Neuronal stem cell (in vitro differentiated cells): ENCODE results near the gene ARHGAP44.
"Not testable (repeated sequence)": the region's sequence is repeated elsewhere in the genome, so short reads cannot be mapped to it uniquely, and the experiment has no call there.

ENCODE experiments used
- DNase-seq: peaks from one replicate; pipeline ENCODE4 v3.0.0-alpha.2; 2013; ENCODE audit warnings: low spot score
- H2AFZ ChIP-seq: one replicate; pipeline ENCODE4 v1.6.1; 2013; ENCODE audit warnings: mild to moderate bottlenecking, low read length, inconsistent platforms
- H2AK5ac ChIP-seq: 2 replicates; pipeline ENCODE4 v1.6.1; 2013; ENCODE audit warnings: low read depth, mild to moderate bottlenecking, inconsistent platforms, low read length, moderate library complexity, mixed read lengths
- H2BK120ac ChIP-seq: 2 replicates; pipeline ENCODE4 v1.6.1; 2013; ENCODE audit warnings: low read depth, mild to moderate bottlenecking, inconsistent platforms, low read length, moderate library complexity, mixed read lengths
- H2BK12ac ChIP-seq: one replicate; pipeline ENCODE4 v1.6.1; 2013; ENCODE audit warnings: low read length, inconsistent platforms
- H2BK15ac ChIP-seq: 2 replicates; pipeline ENCODE4 v1.6.1; 2013; ENCODE audit warnings: mild to moderate bottlenecking, low read length, inconsistent platforms, mixed read lengths
- H2BK5ac ChIP-seq: one replicate; pipeline ENCODE4 v1.6.1; 2013; ENCODE audit warnings: inconsistent platforms, mild to moderate bottlenecking, low read length, moderate library complexity
- H3K14ac ChIP-seq: one replicate; pipeline ENCODE4 v1.6.1; 2013; ENCODE audit warnings: low read length, inconsistent platforms
- H3K18ac ChIP-seq: 2 replicates; pipeline ENCODE4 v1.6.1; 2013; ENCODE audit warnings: low read length, inconsistent platforms
- H3K23ac ChIP-seq: 2 replicates; pipeline ENCODE4 v1.6.1; 2013; ENCODE audit warnings: low read depth, mild to moderate bottlenecking, mixed read lengths, low read length, inconsistent platforms; ENCODE audit not compliant: poor library complexity
- H3K27ac ChIP-seq: replicated peaks from 3 replicates; pipeline ENCODE4 v1.5.1; 2013; ENCODE audit warnings: low read length, inconsistent platforms
- H3K27me3 ChIP-seq, 3 experiments: 2 replicates each; pipeline ENCODE4 v1.6.1; 2013; ENCODE audit warnings: low read length in 3 of 3, mild to moderate bottlenecking in 2 of 3, inconsistent platforms in 1 of 3, low read depth in 1 of 3, mixed read lengths in 1 of 3, moderate library complexity in 1 of 3; ENCODE audit not compliant: control insufficient read depth in 3 of 3, insufficient read depth in 3 of 3
- H3K36me3 ChIP-seq, 2 donors: replicated peaks in 1 of 2; 2 replicates each; pipeline ENCODE4 v1.6.1; 2013; ENCODE audit warnings: low read length in 2 of 2; ENCODE audit not compliant: control insufficient read depth in 2 of 2, insufficient read depth in 2 of 2
- H3K4ac ChIP-seq: 2 replicates; pipeline ENCODE4 v1.6.1; 2013; ENCODE audit warnings: inconsistent platforms, mild to moderate bottlenecking, low read length, moderate library complexity
- H3K4me1 ChIP-seq, 2 donors: 1 replicate in 1 of 2; 2 replicates in 1 of 2; pipeline ENCODE4 v1.6.1; 2013; ENCODE audit warnings: low read length in 2 of 2, low read depth in 1 of 2; ENCODE audit not compliant: control insufficient read depth in 2 of 2, insufficient read depth in 1 of 2
- H3K4me2 ChIP-seq: one replicate; pipeline ENCODE4 v1.6.1; 2013; ENCODE audit warnings: mild to moderate bottlenecking, low read length, inconsistent platforms; ENCODE audit not compliant: insufficient read depth, poor library complexity, severe bottlenecking
- H3K4me3 ChIP-seq, 2 donors: 2 replicates each; pipeline ENCODE4 v1.5.1; 2013; ENCODE audit warnings: low read length in 2 of 2, mild to moderate bottlenecking in 2 of 2, inconsistent platforms in 1 of 2, moderate library complexity in 1 of 2
- H3K79me1 ChIP-seq: one replicate; pipeline ENCODE4 v1.6.1; 2013; ENCODE audit warnings: low read depth, mild to moderate bottlenecking, inconsistent platforms, low read length, moderate library complexity
- H3K9ac ChIP-seq: one replicate; pipeline ENCODE4 v1.6.1; 2013; ENCODE audit warnings: mild to moderate bottlenecking, low read depth, low read length, inconsistent platforms; ENCODE audit not compliant: poor library complexity
- H3K9me3 ChIP-seq, 2 donors: replicated peaks in 1 of 2; 2 replicates each; pipeline versions ENCODE3 to v1.6.1; 2013; ENCODE audit warnings: low read length in 2 of 2, mild to moderate bottlenecking in 2 of 2, inconsistent platforms in 1 of 2, low read depth in 1 of 2, mixed read lengths in 1 of 2, moderate library complexity in 1 of 2; ENCODE audit not compliant: control insufficient read depth in 2 of 2, insufficient read depth in 1 of 2
- H4K8ac ChIP-seq: one replicate; pipeline ENCODE4 v1.6.1; 2013; ENCODE audit warnings: low read depth, mild to moderate bottlenecking, inconsistent platforms, low read length, moderate library complexity
- H4K91ac ChIP-seq: one replicate; pipeline ENCODE4 v1.6.1; 2013; ENCODE audit warnings: low read length, low read depth, mild to moderate bottlenecking, inconsistent platforms; ENCODE audit not compliant: poor library complexity
- WGBS, 2 donors: extraction: QIAGEN DNeasy Blood & Tissue Kit; methylation state at CpG; one replicate each; pipeline ENCODE4 v1.1.7; 2013; ENCODE audit warnings: missing lambda C conversion rate in 2 of 2, mixed read lengths in 1 of 2; ENCODE audit not compliant: insufficient read length in 2 of 2, insufficient replicate concordance in 1 of 2; ENCODE audit errors: extremely low coverage in 2 of 2; 5-methylcytosine and 5-hydroxymethylcytosine counted together

Gene ARHGAP44

DNA sequence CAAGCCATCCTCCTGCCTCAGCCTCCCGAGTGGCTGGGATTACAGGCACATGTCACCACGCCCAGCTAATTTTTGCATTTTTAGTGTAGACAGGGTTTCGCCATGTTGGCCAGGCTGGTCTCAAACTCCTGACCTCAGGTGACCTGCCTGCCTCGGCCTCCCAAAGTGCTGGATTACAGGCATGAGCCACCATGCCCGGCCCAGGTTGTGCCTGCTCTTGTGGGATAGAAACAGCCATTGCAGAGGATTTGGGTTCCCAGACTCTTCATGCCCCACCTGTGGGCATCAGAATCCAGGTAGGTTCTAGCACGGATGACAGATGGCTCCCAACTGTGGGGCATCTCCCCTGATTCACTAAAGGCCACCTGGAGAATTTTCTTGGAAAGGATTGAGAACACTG lies 189.5 kb downstream of the ARHGAP44 start:
- not testable (repeated sequence) for H3K4ac ChIP-seq, H3K4me3 ChIP-seq, DNase-seq, H2BK120ac ChIP-seq, H3K18ac ChIP-seq, H2BK15ac ChIP-seq, H4K91ac ChIP-seq, H2BK12ac ChIP-seq, H3K4me2 ChIP-seq, H3K4me1 ChIP-seq, H2AK5ac ChIP-seq, H3K27ac ChIP-seq, H3K9me3 ChIP-seq, H3K14ac ChIP-seq, H3K79me1 ChIP-seq, H3K9ac ChIP-seq, H3K36me3 ChIP-seq, H3K23ac ChIP-seq, H2AFZ ChIP-seq, H4K8ac ChIP-seq, H2BK5ac ChIP-seq
- H3K27me3 ChIP-seq, result peaks cover 0 to 10% (median 6%) of the 10 kb centered on the region in 3 experiments
- no CpG with 5 or more reads among the region's 6 CpGs for WGBS, 2 donors

DNA sequence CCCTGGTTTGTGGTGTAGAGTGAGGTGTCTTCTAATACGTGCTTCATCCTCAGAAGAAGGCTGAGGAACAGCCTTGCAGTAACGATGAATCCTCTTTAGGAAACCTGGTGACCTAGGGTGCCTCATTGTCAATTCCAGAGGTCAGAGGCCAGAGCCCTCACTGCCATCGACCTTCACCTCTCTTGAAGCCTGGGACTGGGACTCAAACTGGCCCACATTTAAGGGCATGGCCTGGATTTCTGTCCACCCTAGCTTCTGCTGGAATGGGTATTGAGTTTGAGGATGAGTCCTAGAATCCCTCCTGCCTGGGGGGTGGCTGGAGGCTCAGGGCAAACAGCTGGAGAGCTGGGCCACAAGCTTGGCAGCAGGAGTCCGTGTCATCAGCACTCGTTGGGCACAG lies 189.9 kb downstream of the ARHGAP44 start:
- no peak overlapping the region for H3K14ac ChIP-seq
- no peak overlapping the region for H3K9ac ChIP-seq
- no peak overlapping the region for H3K4me2 ChIP-seq
- H2BK5ac ChIP-seq, result no peak overlapping the region
- no peak overlapping the region for H2BK120ac ChIP-seq
- H3K27me3 ChIP-seq, result peaks cover 0 to 7% (median 3%) of the 10 kb centered on the region in 3 experiments
- no peak overlapping the region for H4K91ac ChIP-seq
- H3K4me1 ChIP-seq, result peaks cover 0 to 2% of the 10 kb centered on the region in 2 donors
- no peak overlapping the region for H2BK15ac ChIP-seq
- no peak overlapping the region for H3K27ac ChIP-seq
- H2BK12ac ChIP-seq, result no peak overlapping the region
- no peak for DNase-seq
- H2AK5ac ChIP-seq, result no peak overlapping the region
- no CpG with 5 or more reads among the region's 5 CpGs for WGBS, 2 donors
- no peak overlapping the region for H3K18ac ChIP-seq
- no peak overlapping the region for H3K4me3 ChIP-seq
- H3K79me1 ChIP-seq, result no peaks in the 10 kb centered on the region
- H3K23ac ChIP-seq, result no peak overlapping the region
- no peak overlapping the region for H4K8ac ChIP-seq
- H3K9me3 ChIP-seq, result no peaks in the 10 kb centered on the region
- H3K36me3 ChIP-seq, result no peaks in the 10 kb centered on the region
- H2AFZ ChIP-seq, result no peak overlapping the region
- no peak overlapping the region for H3K4ac ChIP-seq

DNA sequence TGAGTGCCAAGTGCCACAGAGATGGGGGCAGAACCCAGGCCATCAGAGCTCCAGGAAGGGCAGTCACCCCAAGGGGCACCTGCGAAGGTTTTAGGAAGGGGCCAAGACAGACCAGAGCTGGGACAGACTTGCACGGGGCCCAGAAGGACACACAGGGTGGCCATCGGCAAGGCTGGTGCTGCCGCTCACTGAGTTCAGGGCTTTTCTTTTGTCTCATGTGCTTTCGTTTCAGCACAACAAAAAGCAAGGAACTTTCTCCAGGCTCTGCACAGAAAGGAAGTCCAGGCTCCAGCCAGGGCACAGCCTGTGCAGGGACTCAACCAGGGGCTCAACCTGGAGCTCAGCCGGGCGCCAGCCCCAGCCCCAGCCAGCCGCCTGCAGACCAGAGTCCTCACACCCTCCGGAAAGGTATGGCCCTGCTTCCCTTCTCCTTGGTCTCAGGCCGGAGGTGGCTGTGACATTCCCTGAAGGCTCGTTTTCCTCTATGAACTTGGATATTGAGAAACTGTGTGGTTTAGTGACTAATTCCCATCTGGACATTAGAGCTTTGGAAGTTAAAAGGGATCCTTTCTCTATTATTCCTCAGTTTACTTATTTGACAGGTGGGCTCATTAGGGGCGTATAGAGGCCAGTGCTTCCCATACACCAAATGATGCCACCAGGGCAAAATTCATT lies 190.7 kb downstream of the ARHGAP44 start:
- Histone ChIP-seq H3K9me3 (no peaks in the 10 kb centered on the region), H2BK120ac (no peak overlapping the region), H3K4ac (no peak overlapping the region), H3K4me2 (no peak overlapping the region), H3K4me3 (no peak overlapping the region), H3K36me3 (no peaks in the 10 kb centered on the region), H4K91ac (no peak overlapping the region), H2BK12ac (no peak overlapping the region), H3K27ac (no peak overlapping the region), H4K8ac (no peak overlapping the region), H3K14ac (peak overlapping the region; percentile 47), H2AK5ac (no peak overlapping the region), H3K9ac (no peak overlapping the region), H3K18ac (peak overlapping the region; percentile 35), H2BK15ac (no peak overlapping the region), H3K27me3 (peaks cover 0 to under 1% (median 0%) of the 10 kb centered on the region in 3 experiments), H3K79me1 (no peaks in the 10 kb centered on the region), H2AFZ (no peak overlapping the region), H3K4me1 (peaks cover 0 to 2% of the 10 kb centered on the region in 2 donors), H3K23ac (no peak overlapping the region), H2BK5ac (no peak overlapping the region)
- DNase-seq, result no peak
- WGBS, 2 donors, result no CpG with 5 or more reads among the region's 12 CpGs

DNA sequence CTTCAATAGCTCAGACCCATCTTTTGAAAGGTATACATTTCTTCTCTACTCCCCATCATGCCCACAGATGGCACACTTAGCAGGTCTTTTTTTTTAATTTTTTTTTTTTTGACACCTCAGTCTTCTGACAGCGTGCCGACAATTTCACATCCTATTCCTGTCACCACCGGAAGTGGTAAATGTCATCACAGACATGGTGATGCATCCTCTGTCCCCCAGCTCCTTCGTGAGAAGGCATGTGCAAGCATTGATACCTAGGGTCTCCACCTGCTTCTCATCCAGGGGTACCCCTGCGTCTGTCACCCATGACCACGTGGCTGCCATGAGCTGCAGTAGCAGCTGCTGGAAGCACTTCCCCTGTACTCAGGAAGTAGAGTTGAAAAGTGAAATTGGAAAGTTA lies 192.9 kb downstream of the ARHGAP44 start:
- Histone ChIP-seq H3K4me1 (peaks cover 0 to 7% of the 10 kb centered on the region in 2 donors), H3K79me1 (no peaks in the 10 kb centered on the region), H2AK5ac (no peak overlapping the region), H3K23ac (no peak overlapping the region), H3K4me3 (no peak overlapping the region), H3K14ac (no peak overlapping the region), H2BK15ac (no peak overlapping the region), H3K36me3 (no peaks in the 10 kb centered on the region), H3K9ac (no peak overlapping the region), H4K91ac (no peak overlapping the region), H4K8ac (no peak overlapping the region), H2AFZ (no peak overlapping the region), H3K9me3 (no peaks in the 10 kb centered on the region), H2BK5ac (no peak overlapping the region), H2BK120ac (no peak overlapping the region), H3K27me3 (no peaks in the 10 kb centered on the region), H3K4me2 (no peak overlapping the region), H3K18ac (no peak overlapping the region), H3K27ac (no peak overlapping the region), H2BK12ac (no peak overlapping the region), H3K4ac (no peak overlapping the region)
- WGBS, 2 donors, result no CpG with 5 or more reads among the region's 6 CpGs
- DNase-seq, result no peak
